Thyroid gland (tissue), 4 donors: ENCODE results near the gene SULT1A2. TPM values are rescaled to one million over a fixed set of nuclear protein-coding genes. Genes with fewer than 3 reads are reported as not detected.
"Not testable (repeated sequence)": the region's sequence is repeated elsewhere in the genome, so short reads cannot be mapped to it uniquely, and the experiment has no call there.

Source experiments
- DNase-seq, 2 donors: peaks; one replicate each; pipeline ENCODE4 v3.0.0-alpha.2; 2019
- H3K27ac ChIP-seq, 3 donors: fragments of 200-600 bp; sonication (generic); 1 replicate in 2 of 3; 2 replicates in 1 of 3; pipeline ENCODE4 v1.5.1; 2016 to 2019; ENCODE audit warnings: mild to moderate bottlenecking in 1 of 3, moderate library complexity in 1 of 3
- H3K27me3 ChIP-seq: fragments of 200-600 bp; sonication (generic); one replicate; pipeline ENCODE4 v1.5.1; 2019
- H3K36me3 ChIP-seq, 2 donors: fragments of 200-600 bp; sonication (generic); one replicate each; pipeline ENCODE4 v1.5.1; 2016 to 2019
- H3K4me1 ChIP-seq, 2 donors: fragments of 200-600 bp; sonication (generic); one replicate each; pipeline ENCODE4 v1.5.1; 2017 to 2019
- H3K4me3 ChIP-seq, 3 donors: fragments of 200-600 bp; sonication (generic); replicated peaks in 1 of 3; 1 replicate in 2 of 3; 2 replicates in 1 of 3; pipeline ENCODE4 v1.5.1; 2016; ENCODE audit warnings: mild to moderate bottlenecking in 1 of 3
- H3K9me3 ChIP-seq: fragments of 200-600 bp; sonication (generic); one replicate; pipeline ENCODE4 v1.5.1; 2017
- CTCF ChIP-seq, 6 experiments: fragments of 200-600 bp in 3 of 6; fragments of 450-650 bp in 3 of 6; sonication (generic) in 3 of 6; IDR thresholded peaks; one replicate each; pipeline ENCODE4 v1.5.1; 2016 to 2019; ENCODE audit warnings: antibody characterized with exemption in 6 of 6, mild to moderate bottlenecking in 2 of 6, inconsistent platforms in 1 of 6, moderate library complexity in 1 of 6
- POLR2A ChIP-seq, 2 donors: fragments of 450-650 bp; IDR thresholded peaks; one replicate each; pipeline ENCODE4 v1.6.1; 2017; ENCODE audit warnings: antibody characterized with exemption in 2 of 2, mild to moderate bottlenecking in 2 of 2, moderate library complexity in 1 of 2
- WGBS, 2 donors: methylation state at CpG; one replicate each; pipeline ENCODE4 v1.1.5; 2017; 5-methylcytosine and 5-hydroxymethylcytosine counted together
- intact Hi-C: fragments of 100-400 bp; cut with DNase I; formaldehyde crosslinking; loops from one replicate; pipeline ENCODE4 v1.15.1; 2023
- total RNA-seq, 4 donors: library from RNA; depleted of rRNA; stranded (reverse); fragments of >200 nt; gene quantifications; one replicate each; pipeline ENCODE4 v1.2.3, GENCODE V29; 2016

The SULT1A2 gene
- total RNA-seq, 4 donors from 2014 or later, result 3.6 to 35.9 (median 20.9) TPM

GRCh38 chr16:28546626-28547025 lies 50.2 kb downstream of the SULT1A2 start:
- TF ChIP-seq POLR2A (IDR thresholded peaks at IDR 0.05), result no peak
- TF ChIP-seq CTCF (IDR thresholded peaks at IDR 0.05), result no peak
- peaks cover 0 to 9% of the 10 kb centered on the region in 2 donors for H3K4me1 ChIP-seq
- no peaks in the 10 kb centered on the region for H3K9me3 ChIP-seq
- no peaks in the 10 kb centered on the region for H3K27me3 ChIP-seq
- DNase-seq, result peak; percentile 74 to 81
- H3K27ac ChIP-seq, result peak overlapping the region; percentile 41 to 82 (median 74)
- no peak overlapping the region for H3K4me3 ChIP-seq
- no peaks in the 10 kb centered on the region for H3K36me3 ChIP-seq
- intact Hi-C loops, result loop anchor here (5.0 kb wide), 1 partner anchor 54 kb away; the partner anchor contains the start of genes APOBR and CLN3
- 45 to 47% methylated on average over 7 of the region's 7 CpGs for WGBS, 2 donors

GRCh38 chr16:28545964-28546363 lies 50.9 kb downstream of the SULT1A2 start:
- H3K4me1 ChIP-seq, DNase-seq, H3K36me3 ChIP-seq, H3K27me3 ChIP-seq, H3K4me3 ChIP-seq, H3K9me3 ChIP-seq: not testable (repeated sequence)
- intact Hi-C loops, result loop anchor here (5.0 kb wide), 1 partner anchor 54 kb away; the partner anchor contains the start of genes APOBR and CLN3
- 93 to 94% methylated on average over 7 of the region's 7 CpGs for WGBS, 2 donors
- peak overlapping the region in 2 of 3 donors; percentile 74 to 82 for H3K27ac ChIP-seq

GRCh38 chr16:28544998-28545397 lies 51.9 kb downstream of the SULT1A2 start:
- Histone ChIP-seq H3K27ac (no peak overlapping the region), H3K9me3 (no peaks in the 10 kb centered on the region), H3K4me1 (peaks cover 0 to 12% of the 10 kb centered on the region in 2 donors), H3K36me3 (no peaks in the 10 kb centered on the region), H3K27me3 (no peaks in the 10 kb centered on the region), H3K4me3 (no peak overlapping the region)
- WGBS, 2 donors, result 84 to 90% methylated on average over 3 of the region's 3 CpGs
- DNase-seq, result no peak
- TF ChIP-seq POLR2A (IDR thresholded peaks at IDR 0.05) (no peak), CTCF (IDR thresholded peaks at IDR 0.05) (no peak)
- intact Hi-C loops, result loop anchor here (5.0 kb wide), 1 partner anchor 53 kb away; the partner anchor contains the start of genes APOBR and CLN3

- H3K4me1 ChIP-seq, result peaks cover 8 to 23% of the 10 kb centered on the region in 2 donors
- no peak overlapping the region for H3K4me3 ChIP-seq
- 74 to 82% methylated on average over 7 of the region's 7 CpGs for WGBS, 2 donors
- DNase-seq, result peak in 1 of 2 donors; percentile 36
- no peak for TF ChIP-seq CTCF (IDR thresholded peaks at IDR 0.05)
- TF ChIP-seq POLR2A (IDR thresholded peaks at IDR 0.05), result no peak
- intact Hi-C loops, result no loop called here
- peak overlapping the region; percentile 4 to 53 (median 40) for H3K27ac ChIP-seq
- H3K27me3 ChIP-seq, result no peaks in the 10 kb centered on the region
- H3K9me3 ChIP-seq, result no peaks in the 10 kb centered on the region
- no peaks in the 10 kb centered on the region for H3K36me3 ChIP-seq
These were observed 53.8 kb downstream of the SULT1A2 start for GRCh38 chr16:28543072-28543471.

- Histone ChIP-seq H3K36me3 (peaks cover 0 to under 1% of the 10 kb centered on the region in 2 donors), H3K4me1 (peaks cover 12 to 23% of the 10 kb centered on the region in 2 donors), H3K4me3 (no peak overlapping the region), H3K27ac (peak overlapping the region; percentile 4 to 53 (median 40)), H3K9me3 (no peaks in the 10 kb centered on the region), H3K27me3 (no peaks in the 10 kb centered on the region)
- 88 to 96% methylated on average over 7 of the region's 7 CpGs for WGBS, 2 donors
- no peak for TF ChIP-seq CTCF (IDR thresholded peaks at IDR 0.05)
- TF ChIP-seq POLR2A (IDR thresholded peaks at IDR 0.05), result no peak
- DNase-seq, result no peak
- intact Hi-C loops, result no loop called here
These were observed 54.2 kb downstream of the SULT1A2 start for GRCh38 chr16:28542646-28543045.

Other genes with a start within 250 kb of the SULT1A2 start
- 10 to 100 TPM in 1 of 4 donors, 1 to 10 TPM in 2, not detected in 1; 2.5 to 10.5 (median 6.3) TPM for gene NPIPB6, start 233.5 kb downstream of the SULT1A2 start, total RNA-seq
- 100 to 1,000 TPM in 2 of 4 donors, 10 to 100 TPM in 2; 64.5 to 220 (median 105) TPM for gene EIF3CL, start 193.2 kb downstream of the SULT1A2 start, total RNA-seq
- gene NPIPB7, start 124.7 kb downstream of the SULT1A2 start, total RNA-seq, result not detected
- gene CLN3, start 105.0 kb downstream of the SULT1A2 start, total RNA-seq, result 10 to 100 TPM; 32.5 to 80.9 (median 50.3) TPM
- gene APOBR, start 102.4 kb downstream of the SULT1A2 start, total RNA-seq, result 1 to 10 TPM in 2 of 4 donors, under 1 TPM in 2; 0.42 to 1.1 (median 0.78) TPM
- under 1 TPM in 1 of 4 donors, not detected in 3; 0.45 TPM for gene IL27, start 90.2 kb downstream of the SULT1A2 start, total RNA-seq
- gene NUPR1, start 58.1 kb downstream of the SULT1A2 start, total RNA-seq, result 1,000 to 10,000 TPM in 1 of 4 donors, 100 to 1,000 TPM in 2, 10 to 100 TPM in 1; 53.3 to 1,103 (median 535) TPM
- gene SGF29, start 43.1 kb downstream of the SULT1A2 start, total RNA-seq, result 10 to 100 TPM; 31.8 to 41.9 (median 36.9) TPM
- 100 to 1,000 TPM in 2 of 4 donors, 10 to 100 TPM in 2; 84.9 to 162 (median 118) TPM for gene SULT1A1, start 13.0 kb upstream of the SULT1A2 start, total RNA-seq
- under 1 TPM in 2 of 4 donors, not detected in 2; 0.27 to 0.63 TPM for gene NPIPB8, start 41.0 kb upstream of the SULT1A2 start, total RNA-seq
- gene EIF3C, start 114.4 kb upstream of the SULT1A2 start, total RNA-seq, result 100 to 1,000 TPM; 213 to 326 (median 285) TPM
- gene NPIPB9, start 154.7 kb upstream of the SULT1A2 start, total RNA-seq, result 1 to 10 TPM; 1.2 to 8.2 (median 2.0) TPM
- 10 to 100 TPM; 49.3 to 78.7 (median 62.0) TPM for gene ATXN2L, start 225.9 kb upstream of the SULT1A2 start, total RNA-seq
- 100 to 1,000 TPM in 3 of 4 donors, 10 to 100 TPM in 1; 95.7 to 172 (median 126) TPM for gene TUFM, start 249.3 kb upstream of the SULT1A2 start, total RNA-seq